ENCODE data around the gene PRKRA. TPM values are rescaled to one million over a fixed set of nuclear protein-coding genes. Genes with fewer than 3 reads are reported as not detected.
A peak's percentile ranks its signal among the peaks of the same experiment; 100 is the strongest.

Gene PRKRA
- total RNA-seq, 1 donor from 2014 or later, result 79.3 TPM

DNA sequence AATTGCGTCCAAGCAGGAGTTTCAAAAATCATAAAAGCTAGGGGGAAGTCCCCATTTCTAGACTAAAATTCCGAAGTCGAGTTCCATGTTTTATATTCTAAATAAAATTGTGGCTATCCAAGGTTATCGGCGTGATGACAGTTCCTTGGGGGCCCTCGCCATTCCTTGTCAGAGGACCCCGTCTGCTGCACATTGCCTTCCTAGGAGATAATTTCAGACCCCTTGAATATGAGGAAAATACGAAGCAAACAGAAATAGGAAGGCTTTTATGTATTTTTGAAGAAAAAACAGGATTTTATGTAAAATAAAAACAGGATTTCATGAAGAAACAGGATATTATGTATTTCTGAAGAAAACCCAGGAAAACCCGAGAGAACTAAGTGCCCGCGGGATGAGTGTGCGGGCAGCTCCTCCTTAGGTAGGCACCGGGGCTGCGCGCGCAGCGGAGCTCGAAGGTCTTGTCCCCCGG is 28.8 kb upstream of the PRKRA start:
- peak in 1 of 2 donors; percentile 78 for TF ChIP-seq POLR2AphosphoS5 (IDR thresholded peaks at IDR 0.05; ENCODE audit: insufficient read depth in 1 of 2, low read depth in 1 of 2)
- TF ChIP-seq POLR2A (IDR thresholded peaks at IDR 0.05), result no peak
- peak overlapping the region; percentile 96 for H3K27ac ChIP-seq
- peaks cover 64% of the 10 kb centered on the region for H3K4me1 ChIP-seq
- intact Hi-C loops (cut with DNase I), result loop anchor here (1.0 kb wide), 1 partner anchor 28 kb away; the partner anchor contains the start of genes PJVK and PRKRA
- H3K4me3 ChIP-seq, result peak overlapping the region; percentile 78 to 84
- no peaks in the 10 kb centered on the region for H3K27me3 ChIP-seq
- H3K36me3 ChIP-seq, result no peaks in the 10 kb centered on the region
- no peak for DNase-seq (ENCODE audit: extremely low spot score in 2 of 2)
- no peaks in the 10 kb centered on the region for H3K9me3 ChIP-seq

DNA sequence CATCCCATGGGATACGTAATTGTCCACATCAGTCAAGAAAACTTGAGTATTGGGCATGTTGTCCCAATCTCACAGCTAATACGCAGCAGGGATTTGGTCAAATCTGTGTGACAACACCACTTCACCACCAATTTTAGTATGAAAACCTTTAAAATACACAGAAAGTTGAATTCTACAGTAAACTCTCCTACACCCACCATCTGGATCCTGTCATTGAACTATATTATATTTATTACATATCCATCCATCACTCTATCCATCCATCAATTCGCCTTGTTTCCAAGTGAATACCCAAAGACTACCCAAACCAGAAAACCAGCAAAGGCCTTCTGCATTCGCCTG is 28.3 kb upstream of the PRKRA start:
- H3K4me3 ChIP-seq, result peak overlapping the region; percentile 55 to 59
- H3K4me1 ChIP-seq, result peaks cover 59% of the 10 kb centered on the region
- TF ChIP-seq POLR2AphosphoS5 (IDR thresholded peaks at IDR 0.05; ENCODE audit: insufficient read depth in 1 of 2, low read depth in 1 of 2), result no peak
- TF ChIP-seq, protein P1, sequence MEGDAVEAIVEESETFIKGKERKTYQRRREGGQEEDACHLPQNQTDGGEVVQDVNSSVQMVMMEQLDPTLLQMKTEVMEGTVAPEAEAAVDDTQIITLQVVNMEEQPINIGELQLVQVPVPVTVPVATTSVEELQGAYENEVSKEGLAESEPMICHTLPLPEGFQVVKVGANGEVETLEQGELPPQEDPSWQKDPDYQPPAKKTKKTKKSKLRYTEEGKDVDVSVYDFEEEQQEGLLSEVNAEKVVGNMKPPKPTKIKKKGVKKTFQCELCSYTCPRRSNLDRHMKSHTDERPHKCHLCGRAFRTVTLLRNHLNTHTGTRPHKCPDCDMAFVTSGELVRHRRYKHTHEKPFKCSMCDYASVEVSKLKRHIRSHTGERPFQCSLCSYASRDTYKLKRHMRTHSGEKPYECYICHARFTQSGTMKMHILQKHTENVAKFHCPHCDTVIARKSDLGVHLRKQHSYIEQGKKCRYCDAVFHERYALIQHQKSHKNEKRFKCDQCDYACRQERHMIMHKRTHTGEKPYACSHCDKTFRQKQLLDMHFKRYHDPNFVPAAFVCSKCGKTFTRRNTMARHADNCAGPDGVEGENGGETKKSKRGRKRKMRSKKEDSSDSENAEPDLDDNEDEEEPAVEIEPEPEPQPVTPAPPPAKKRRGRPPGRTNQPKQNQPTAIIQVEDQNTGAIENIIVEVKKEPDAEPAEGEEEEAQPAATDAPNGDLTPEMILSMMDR (IDR thresholded peaks at IDR 0.05), result peak in 1 of 3 experiments; percentile 5
- intact Hi-C loops (cut with DNase I), result no loop called here
- H3K9me3 ChIP-seq, result no peaks in the 10 kb centered on the region
- no peak for DNase-seq (ENCODE audit: extremely low spot score in 2 of 2)
- H3K27ac ChIP-seq, result peak overlapping the region; percentile 96
- no peaks in the 10 kb centered on the region for H3K27me3 ChIP-seq
- no peaks in the 10 kb centered on the region for H3K36me3 ChIP-seq

DNA sequence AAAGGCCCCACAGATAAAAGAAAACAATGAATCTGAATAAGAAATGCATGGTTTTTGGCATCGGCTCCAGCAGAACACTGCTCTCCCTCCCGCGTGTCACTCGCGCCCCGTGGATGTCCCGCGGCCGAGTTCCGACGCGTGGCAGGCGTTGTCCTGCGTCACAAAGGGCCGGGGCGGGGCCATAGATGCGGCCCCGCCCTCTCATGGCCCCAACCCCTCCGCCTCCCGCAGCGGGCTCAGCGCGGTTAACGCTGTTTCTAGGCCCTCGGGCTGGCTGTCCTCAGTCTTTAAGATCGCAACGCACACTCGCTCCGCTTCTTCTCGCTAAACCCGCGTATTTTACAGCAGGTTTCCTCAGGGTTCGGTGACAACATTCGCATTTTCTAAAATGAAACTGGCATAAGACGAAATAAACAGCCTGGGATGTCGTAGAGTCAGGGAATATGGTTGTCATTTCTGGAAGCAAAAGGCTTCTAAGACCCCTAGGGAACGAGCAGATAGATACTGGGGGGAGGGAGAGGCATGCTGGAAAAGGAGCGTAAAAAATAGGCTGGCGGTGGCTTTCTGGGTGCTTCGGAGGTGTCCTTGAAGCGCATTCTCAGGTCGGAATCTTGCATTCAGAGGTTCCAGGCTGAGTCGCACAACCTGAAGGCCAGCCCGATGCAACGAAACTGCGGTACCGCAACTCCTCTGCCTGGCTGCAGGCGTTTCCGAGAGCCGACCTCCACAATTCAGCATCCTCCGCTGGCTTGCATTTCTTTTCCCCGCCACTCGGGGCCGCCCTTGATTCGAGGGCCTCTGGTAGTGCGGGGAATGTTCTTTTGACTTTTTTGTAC is 27.7 kb upstream of the PRKRA start, which contains the start of gene FKBP7:
Gene FKBP7 (minus strand): TSS at position 162 of the 836 bp plus-strand sequence. CDS start 101 bp downstream, at position 61.
- H3K27me3 ChIP-seq, result no peaks in the 10 kb centered on the region
- peak within 1 kb of the TSS; percentile 96 for H3K27ac ChIP-seq
- peak within 1 kb of the TSS; percentile 55 to 59 for H3K4me3 ChIP-seq
- intact Hi-C loops (cut with DNase I), result no loop called here
- no peaks in the 10 kb centered on the region for H3K9me3 ChIP-seq
- DNase-seq (ENCODE audit: extremely low spot score in 2 of 2), result peak in 1 of 2 donors; percentile 91
- H3K4me1 ChIP-seq, result peaks cover 59% of the 10 kb centered on the region
- H3K36me3 ChIP-seq, result no peaks in the 10 kb centered on the region
- TF ChIP-seq, protein P1 (IDR thresholded peaks at IDR 0.05), result peak in 2 of 3 experiments; percentile 29 to 51
- TF ChIP-seq POLR2AphosphoS5 (IDR thresholded peaks at IDR 0.05; ENCODE audit: insufficient read depth in 1 of 2, low read depth in 1 of 2) (peak; percentile 88 to 97), POLR2A (IDR thresholded peaks at IDR 0.05) (peak in 1 of 2 donors; percentile 80)

DNA sequence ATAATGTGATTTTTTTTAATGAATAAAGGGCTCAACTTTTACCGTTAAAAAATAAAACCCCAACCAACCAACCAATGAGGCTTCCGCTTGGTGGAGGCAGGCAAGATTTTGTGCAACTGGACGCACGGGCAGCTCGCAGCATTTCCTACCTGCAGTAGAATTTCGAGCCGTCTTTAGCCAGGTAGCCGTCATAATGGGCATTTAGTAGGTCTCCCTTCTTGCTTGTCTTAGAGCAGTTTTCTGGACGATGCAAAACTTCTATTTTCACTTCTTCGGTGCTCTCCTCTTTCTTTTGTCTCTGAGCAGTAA is 27.1 kb upstream of the PRKRA start:
- H3K27ac ChIP-seq, result peak overlapping the region; percentile 96
- H3K4me1 ChIP-seq, result peaks cover 55% of the 10 kb centered on the region
- intact Hi-C loops (cut with DNase I), result no loop called here
- DNase-seq (ENCODE audit: extremely low spot score in 2 of 2), result no peak
- no peaks in the 10 kb centered on the region for H3K36me3 ChIP-seq
- H3K9me3 ChIP-seq, result no peaks in the 10 kb centered on the region
- H3K27me3 ChIP-seq, result no peaks in the 10 kb centered on the region
- no peak for TF ChIP-seq POLR2A (IDR thresholded peaks at IDR 0.05)
- TF ChIP-seq, protein P1 (IDR thresholded peaks at IDR 0.05), result no peak
- no peak for TF ChIP-seq POLR2AphosphoS5 (IDR thresholded peaks at IDR 0.05; ENCODE audit: insufficient read depth in 1 of 2, low read depth in 1 of 2)
- peak overlapping the region; percentile 55 to 59 for H3K4me3 ChIP-seq

DNA sequence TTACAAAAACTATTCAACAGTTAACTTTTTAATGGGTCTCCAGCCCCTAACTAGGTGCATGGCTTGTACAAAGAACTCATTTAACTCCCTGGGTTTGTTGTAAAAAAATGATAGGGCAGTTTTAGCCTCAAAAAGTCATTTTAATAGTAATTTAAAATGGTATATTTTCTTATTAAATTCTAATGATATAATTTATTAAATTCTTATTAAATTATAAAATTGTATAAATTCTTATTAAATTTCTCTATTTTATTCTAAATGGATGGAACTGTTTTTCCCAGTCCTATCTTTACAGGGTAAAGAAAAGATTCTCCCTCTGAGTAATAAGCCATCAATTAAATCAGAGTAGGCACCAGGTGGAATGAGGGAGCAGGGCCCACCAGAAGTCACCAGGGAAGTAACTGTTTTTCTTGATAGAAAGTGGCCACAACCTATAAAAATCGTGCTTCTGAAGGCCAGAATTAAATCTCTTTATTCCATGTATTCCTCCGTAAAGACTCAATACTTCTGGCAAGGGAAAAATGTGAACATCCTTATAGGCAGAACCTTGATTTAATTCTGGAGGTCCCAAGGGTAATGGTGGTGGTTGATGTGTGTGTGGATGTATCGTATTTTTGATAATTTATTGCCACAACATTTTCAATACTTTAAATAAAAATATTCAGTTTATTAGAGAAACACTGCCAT is 26.6 kb upstream of the PRKRA start:
- Histone ChIP-seq H3K36me3 (no peaks in the 10 kb centered on the region), H3K9me3 (no peaks in the 10 kb centered on the region), H3K27me3 (no peaks in the 10 kb centered on the region), H3K4me1 (peaks cover 50% of the 10 kb centered on the region), H3K27ac (peak overlapping the region; percentile 96), H3K4me3 (peak overlapping the region; percentile 55 to 59)
- no peak for DNase-seq (ENCODE audit: extremely low spot score in 2 of 2)
- TF ChIP-seq POLR2AphosphoS5 (IDR thresholded peaks at IDR 0.05; ENCODE audit: insufficient read depth in 1 of 2, low read depth in 1 of 2) (no peak), POLR2A (IDR thresholded peaks at IDR 0.05) (no peak)
- TF ChIP-seq, protein P1 (IDR thresholded peaks at IDR 0.05), result no peak
- intact Hi-C loops (cut with DNase I), result no loop called here
